ENCODE measurements around the gene MXD1.

Gene MXD1

DNA sequence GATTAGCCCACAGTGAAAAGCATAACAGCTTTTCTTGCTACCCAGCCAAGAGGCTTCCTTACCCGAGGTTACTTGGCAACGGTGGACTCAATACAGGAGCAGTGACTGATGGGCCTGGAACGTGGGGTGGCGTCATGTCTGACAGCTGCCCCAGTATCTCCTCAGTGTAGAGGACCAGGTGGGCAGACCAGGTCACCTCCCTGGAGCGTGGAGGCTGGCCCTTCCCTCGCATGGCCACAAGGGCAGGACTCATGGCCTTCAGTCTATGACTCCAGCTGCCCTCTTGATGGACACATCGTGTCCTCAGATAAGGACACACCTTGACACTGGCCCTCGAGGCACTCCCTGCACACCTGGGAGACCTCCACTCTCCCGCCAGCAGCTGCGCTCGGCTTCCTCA, 40.1 kb downstream of the MXD1 start:
- no peak for DNase-seq

DNA sequence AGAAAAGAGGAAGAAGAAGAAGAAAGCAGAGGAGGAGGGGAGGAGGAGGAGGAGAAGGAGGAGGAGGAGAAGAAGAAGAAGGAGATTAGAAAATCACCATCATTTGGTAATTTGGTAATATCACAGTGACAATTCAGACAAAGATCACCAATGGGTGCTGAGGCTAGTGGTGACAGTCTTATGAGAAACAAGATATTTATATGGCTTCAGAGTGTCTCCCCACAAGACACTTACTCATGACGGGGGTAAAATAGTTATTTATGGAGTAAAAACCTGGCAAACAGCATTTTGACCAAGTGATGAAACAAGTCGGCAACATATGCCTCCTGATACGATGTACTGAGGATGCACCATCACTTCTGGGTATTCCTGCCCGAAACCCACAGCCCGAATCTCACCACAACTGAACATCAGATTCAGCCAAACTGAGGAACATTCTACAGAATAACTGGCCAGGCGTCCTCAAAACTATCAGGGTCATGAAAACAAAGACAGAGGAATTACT, 41.6 kb downstream of the MXD1 start:
- no peak for DNase-seq

DNA sequence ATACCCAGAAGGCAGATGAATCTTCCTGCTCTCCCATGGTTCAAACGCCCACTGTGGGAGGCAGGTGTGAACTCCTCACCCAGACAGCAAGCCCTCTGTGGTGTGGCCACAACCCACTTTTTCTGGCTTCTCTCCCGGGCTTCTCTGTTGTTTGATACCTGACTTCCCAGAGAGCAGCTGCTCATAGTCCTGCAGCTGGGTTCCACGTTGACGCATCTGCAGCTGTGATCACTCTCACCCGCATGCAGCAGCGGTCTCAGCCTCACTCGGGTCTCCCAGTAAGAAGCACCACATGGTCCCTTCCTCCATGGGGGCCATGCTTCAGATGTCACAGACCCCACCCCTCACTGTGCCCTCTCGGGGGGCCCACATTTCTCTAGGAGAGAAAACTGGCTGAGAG, 43.1 kb downstream of the MXD1 start:
- peak; percentile 24 for DNase-seq

DNA sequence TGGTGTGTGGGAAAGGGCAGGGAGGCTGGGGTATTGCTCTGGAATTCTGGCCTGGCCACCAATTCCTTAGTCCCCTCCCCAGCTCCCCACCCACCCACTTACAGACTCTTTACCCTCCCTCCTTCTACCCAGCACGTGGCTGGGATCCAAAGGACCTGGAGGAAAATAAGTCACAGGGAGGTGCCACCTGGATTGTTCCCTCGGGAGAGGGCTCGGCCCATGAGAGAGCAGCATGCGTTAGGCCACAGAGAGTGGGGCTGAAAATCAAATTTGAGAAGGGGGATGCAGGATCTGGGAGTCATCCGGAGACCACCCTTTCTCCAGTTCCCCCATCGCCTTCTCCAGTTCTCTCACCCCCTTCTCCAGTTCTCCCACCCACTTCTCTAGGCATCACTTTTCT, 43.6 kb downstream of the MXD1 start:
- no peak for DNase-seq

DNA sequence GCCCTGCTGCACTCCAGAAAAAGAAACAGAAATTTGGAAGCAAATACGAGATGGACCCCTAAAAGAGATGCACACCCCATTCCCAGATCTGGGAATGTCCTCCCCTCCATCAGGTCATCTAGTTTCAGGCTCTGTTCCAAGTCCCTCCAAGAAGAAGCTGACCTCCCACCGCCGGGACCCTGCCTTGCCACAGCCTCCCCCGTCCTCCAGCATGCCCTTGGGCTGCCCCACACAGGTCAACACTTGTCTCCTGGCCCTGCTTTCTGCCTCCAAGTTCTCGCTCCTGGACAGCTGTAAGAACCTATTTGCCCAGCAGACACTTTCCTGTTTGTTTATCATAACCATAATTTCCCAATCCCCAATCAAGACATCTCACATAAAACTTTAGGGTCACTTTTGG, 44.5 kb downstream of the MXD1 start:
- no peak for DNase-seq

DNA sequence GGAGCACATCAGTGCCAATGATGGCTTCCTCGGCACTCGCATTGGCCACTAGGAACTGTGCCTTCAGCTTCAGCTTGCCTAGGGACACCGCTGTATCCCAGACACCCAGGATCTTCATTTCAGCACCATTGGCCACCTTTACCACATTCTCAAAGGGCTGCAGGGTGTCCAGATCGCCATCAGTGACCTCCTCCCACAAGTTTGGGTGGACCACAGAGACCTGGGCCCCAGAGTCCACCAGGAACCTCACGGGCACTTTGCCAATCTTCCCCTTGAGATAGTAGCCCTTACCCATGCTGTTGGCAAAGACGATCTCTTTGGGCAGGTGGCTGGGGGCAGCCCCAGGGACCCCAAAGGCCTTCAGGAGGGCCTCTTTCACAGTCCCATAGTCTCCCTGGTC, 45.9 kb downstream of the MXD1 start:
- DNase-seq = no peak

DNA sequence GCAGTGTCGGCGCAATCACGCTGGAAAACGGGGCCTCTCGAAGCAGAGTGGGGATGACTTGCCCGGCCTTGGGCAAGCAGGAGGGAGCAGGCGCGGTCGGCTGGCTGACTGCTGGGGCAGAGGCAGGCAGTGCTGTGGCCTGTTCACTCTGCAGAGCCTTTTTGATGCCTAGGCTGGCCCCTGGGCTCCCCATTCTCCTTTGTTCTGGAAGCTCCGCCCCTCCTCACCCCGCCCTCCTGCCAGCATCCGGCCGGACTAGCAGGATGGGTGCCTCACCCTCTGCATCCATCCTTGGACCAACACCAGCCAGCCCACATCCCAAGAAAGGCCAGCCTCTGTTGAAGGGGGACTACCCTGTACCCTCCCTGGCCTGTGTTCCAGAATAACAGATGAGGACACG, 46.6 kb downstream of the MXD1 start, which contains the start of gene ASPRV1:
ASPRV1 (minus strand) TSS at position 136 of the 400 bp plus-strand sequence. CDS start 195 bp downstream, outside the sequence.
- DNase-seq = no peak

DNA sequence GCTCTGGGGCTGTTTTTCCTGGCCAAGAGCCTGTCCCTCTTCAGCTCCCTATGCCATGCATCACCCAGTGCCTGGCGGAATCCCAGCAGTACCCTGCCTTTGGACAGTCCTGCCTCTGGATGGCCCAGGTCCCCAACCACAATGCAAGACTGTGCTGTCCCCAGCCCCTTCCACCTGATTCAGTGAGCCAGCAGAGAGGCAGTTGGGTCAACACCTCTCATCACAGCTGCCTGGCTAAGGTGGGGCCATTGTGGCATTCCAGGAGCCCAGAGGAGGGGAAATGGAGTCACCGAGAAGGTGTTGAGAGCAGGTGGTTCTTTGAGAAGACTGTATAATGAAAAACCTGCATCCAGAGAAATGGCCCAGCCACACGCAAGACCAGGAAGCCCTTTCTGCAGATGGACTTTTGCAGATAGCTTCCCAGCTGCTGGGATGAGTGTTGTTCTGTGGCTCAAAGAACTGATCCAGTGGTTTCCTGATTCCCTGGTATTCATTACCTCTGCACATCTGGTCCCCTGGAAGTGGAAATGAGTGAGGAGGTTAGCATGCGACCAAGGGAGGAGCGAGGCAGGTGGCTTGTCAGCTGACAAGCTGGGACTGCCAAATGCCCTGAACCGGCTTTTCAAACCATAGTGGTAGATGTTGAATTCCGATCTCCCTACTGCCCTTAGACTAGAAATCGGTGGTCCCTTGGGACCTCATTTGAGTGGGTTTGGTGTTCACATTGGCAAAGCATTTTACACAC, 48.2 kb downstream of the MXD1 start:
- no peak for DNase-seq

DNA sequence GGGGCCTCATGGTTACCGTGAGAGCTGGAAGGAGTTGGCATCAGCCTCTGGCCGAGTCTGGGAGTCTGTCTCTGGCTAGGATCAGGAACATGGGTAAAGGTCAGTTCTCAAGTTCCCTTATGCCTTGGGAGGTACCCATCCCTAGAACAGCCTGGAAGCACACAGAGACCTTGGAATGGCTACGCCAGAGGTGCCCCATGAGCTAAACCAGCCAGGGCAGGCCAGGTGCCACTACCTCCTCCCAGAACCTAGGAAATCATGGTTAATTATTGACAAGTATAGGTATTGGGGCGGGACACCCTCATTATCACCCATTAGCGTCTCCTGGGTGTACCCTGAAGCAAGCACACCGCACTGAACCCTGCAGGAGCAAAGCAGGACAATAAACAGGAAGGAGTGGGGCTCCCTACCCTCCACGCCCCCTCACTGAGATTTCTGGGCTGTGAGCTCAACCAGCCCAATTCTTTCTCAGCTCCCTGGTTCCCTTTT, 49.5 kb downstream of the MXD1 start:
- DNase-seq = no peak

DNA sequence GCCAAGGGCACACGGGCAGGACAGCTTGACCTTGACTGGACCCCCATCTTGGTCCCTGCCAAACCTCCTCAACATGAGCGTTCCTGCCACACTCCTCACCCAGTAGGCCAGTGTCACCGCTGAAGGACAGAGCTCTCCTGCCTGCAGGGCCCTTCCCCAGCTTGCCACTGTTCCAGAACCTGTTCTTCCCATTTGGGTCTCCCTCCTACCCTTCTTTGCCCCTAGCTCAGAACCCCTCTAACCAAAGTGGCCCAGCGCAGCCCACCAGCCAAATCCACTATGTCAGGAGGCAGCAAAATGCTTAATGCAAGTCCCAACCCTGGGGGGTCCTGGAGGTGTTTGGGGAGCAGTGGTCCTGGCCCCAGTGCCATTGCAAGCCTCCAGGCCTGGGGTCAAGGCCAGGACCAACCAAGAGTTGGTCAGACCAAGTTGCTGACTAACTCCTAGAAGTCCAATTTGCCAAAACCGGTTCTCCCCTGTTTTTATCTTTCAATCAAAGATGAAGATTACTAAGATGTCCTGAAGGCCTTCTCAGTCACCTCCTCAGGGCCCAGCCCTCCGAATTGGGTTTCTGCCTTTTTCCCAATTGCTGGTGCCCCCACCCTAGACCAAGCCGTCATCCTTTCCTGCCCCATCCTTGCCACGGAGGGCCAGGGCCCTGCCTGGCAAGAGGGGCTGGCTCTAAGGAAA, 51.0 kb downstream of the MXD1 start:
- DNase-seq = no peak

DNA sequence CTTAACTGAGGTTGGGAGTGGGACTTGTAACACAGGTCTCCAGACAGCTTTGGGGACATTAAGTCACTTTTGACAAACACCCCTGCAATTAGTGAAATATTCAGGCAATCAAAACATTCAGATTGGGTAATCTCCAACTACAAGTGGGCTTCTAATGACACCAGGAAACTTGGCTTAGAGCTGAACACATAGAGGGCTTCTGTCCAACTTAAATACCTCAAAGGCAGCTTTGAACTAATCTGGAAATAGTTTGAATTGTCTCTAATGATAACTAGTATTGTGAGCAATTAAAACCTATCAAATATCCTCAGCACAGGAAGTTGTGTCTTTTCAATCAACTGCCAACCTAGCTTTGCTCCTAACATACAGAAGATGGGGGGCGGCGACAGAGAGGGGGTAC, 51.6 kb downstream of the MXD1 start:
- no peak for DNase-seq

DNA sequence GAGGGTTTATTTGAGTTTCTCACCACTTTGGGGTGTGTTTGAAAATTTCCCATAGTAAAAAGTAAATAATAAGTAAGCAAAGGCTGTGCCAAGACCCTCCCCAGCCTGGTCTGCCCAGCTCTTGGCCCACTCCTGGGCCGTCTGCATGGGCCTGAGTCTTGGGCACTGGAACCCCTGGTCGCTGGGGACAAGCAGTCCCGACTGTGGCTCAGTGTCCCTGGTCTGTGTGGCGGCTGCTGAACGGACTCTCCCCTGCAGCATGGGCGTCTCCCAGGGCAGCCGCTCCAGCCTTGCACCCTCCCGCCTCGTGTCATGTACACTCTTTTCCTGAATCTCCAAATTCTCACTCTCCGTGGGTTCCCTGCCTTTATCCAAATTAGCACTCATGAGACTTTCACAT, 53.7 kb downstream of the MXD1 start:
- DNase-seq = no peak

DNA sequence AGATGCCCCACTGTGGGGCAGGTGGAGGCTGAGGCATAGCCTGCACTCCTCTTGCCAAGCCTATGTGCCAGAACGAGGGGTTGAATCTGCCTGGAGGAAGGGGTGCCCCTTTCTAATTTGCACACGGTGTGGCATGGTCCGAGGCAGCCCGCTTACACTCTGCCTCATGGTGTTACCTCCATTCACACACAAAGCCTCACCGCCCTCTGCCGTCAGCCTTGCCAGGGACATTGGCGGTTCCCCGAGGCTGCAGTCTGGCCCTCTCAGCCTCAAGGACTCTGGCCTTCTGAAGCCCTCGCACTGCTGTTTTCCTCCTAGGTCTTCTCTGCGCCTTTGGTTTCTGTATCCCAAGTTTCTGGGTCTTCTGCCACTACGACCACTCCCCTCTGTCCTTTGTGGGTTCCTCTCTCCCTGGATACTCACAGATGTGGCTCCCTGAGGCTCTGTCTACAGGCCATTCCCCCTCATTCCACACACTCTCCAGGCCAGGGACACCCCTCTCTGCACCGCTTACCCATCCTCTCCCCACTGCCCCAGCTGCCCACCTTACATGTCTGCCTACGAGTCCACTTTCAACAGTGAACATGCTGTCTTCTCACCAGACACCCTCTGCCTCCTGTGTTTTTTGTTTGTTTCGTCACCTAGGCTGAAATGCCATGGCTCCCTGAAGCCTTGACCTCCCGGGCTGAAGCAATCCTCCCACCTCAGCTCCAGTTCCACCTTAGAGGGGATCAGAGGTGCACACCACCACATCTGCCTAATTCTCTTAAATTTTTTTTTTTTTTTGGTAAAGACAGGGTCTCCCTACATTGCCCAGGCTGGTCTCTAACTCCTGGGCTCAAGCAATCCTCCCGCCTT, 54.4 kb downstream of the MXD1 start:
- no peak for DNase-seq

DNA sequence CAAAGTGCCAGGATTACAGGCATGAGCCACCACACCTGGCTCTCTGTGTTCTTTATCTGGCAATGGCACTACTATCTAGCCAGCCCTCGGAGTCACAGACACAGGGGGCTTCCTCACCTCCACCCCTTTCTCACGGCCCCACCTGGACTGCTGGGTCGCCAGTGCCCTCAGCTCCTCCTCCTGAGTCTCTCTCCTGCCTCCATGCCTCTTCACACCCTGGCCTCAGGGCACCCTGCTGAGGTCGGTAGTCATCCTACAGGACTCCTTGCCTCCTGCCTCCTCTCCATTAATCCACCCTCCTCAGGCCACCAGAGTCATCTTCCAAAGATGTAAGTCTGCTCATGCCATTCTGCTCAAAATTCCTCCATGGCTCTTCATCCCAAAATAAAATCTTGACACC, 55.1 kb downstream of the MXD1 start:
- no peak for DNase-seq

DNA sequence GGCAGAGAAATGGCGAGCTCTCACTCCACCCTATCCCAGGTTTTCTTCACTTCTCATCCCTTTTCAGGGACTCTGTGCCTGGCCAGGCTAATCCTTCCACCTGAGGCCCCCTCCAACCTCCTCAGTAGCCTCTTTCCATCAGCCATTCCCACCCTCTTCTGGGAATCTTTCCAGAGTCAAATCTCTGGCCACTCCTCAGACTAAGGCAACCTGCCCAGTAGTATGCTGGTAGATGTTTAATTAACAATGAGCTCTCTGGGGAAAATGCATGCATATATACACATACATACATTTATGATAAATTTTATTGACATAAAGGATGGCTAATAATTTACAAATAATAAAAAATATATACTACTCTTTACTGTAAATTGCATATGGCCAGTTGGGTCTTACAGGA, 57.9 kb downstream of the MXD1 start:
- no peak for DNase-seq

DNA sequence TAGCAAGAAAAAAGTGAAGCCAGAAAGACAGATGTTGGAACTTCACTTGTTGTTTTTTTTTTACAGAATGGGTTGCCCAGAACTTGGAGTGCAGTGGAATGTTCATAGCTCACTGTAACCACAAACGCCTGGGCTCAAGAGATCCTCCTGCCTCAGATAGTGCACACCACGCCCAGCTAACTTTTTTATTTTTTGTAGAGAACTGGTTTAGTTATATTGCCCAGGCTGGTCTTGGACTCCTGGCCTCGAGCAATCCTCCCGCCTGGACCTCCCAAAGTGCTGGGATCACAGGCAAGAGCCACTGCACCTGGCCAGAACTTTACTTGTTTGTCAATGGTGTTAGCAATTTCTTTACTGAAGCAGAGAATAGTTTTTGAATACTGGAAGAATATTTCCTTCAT, 58.4 kb downstream of the MXD1 start:
- DNase-seq = no peak

DNA sequence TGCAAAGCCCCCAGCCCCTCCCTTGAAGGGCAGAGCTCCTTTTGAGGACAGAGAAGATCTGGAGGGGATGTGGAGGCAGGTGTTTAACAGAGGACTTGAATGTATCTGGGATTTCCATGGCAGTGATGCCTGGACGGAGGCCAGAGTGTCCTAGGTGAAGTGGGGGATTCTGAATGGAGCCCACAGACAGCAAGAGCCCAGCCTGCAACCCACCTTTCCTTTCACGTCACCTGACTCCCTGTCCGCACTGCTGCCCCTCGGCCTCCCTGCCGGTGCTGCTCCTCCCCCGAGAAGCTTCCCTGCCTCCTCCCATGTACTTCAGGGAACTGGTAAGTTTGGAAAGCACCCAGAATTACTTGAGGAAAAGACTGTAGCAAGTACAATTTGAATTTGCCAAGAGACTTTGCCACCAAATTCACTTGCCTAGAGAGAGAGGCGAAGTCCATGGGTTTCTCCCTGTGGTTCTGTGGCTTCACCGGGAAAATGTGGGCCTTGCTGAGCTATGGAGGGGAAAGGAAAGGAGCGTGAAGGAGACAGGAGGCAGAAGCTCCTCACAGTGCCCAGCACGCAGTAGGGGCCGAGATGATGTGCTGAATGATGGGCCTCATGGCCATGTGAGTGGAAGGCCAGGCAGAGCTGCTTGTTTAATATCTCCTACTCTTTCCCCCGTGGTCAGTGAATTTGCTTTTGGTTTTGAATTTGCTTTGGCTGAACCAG, 60.4 kb downstream of the MXD1 start:
- DNase-seq = no peak

DNA sequence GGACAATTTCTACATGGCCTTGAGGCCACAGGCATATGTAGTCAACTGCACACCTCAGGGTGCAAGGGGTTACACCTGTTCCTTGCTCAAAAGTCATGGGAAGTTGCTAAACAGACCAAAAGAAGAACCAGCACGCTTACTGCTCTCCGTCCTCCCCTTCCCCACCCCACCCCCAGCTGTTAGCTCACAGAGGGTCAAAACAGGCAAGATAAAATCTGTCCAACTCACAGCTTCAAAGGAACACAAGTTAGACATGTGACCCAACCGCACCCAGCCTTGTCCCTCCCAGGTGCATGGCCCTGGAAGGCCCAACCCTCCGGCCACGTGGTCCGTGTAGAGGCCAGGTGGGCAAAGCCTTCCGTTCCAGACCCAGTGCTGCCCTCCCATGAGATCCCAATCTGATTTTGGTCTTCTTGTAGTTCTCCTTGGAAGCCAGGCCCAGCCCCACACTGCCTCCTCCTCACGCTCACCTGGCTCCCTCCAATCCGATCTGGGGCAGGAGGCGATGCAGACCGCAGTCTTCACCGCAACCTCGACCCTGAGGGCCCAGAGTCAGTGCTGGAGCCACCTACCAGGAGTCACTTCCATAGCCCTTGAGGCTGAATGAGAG, 61.0 kb downstream of the MXD1 start:
- DNase-seq = no peak

DNA sequence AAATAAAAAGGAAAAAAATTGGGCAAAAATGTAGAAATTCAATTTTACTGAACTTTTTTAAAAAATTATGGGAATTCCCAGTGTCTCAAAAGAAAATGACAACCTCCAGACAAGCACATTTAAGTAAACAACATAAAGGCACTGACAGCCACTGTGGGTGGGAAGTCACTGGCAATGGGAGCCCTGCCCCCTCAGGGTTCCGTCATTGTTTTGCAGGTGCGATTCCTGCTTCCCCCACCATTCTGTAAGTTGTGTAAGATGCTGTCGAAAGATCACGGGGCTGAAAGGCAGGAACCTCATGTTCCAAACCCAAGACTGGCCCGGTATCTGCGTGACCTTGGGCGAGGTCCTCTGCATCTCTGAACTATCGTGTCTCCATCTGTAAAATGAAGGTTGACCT, 62.3 kb downstream of the MXD1 start:
- DNase-seq = no peak

DNA sequence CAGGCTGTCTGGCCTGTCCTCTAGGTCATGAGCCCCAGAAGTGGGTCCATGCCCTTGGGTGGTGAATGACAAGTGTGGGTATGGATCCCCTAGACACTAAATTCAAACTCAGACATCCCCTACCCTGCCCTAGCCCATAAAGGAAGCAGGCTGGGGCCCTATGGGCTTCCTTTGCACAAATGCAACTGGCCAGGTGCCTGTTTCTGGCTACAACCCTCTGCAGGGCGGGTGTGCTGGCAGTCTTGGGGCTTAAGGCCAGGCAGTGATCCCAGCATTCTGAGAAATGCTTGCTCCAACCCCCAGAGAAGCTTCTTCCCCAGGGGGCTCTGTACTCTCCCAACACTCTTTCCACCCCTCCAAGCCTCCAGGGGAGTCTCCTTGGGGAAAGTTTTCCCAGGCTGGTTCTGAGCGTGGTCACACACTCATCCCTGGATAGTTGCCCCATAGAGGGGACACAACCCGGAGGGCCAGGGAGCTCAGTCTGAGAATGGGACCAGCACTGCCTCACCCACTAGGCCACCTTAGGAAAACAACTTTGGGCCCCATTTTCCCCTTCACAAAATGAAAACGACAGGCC, 63.1 kb downstream of the MXD1 start:
- no peak for DNase-seq

DNA sequence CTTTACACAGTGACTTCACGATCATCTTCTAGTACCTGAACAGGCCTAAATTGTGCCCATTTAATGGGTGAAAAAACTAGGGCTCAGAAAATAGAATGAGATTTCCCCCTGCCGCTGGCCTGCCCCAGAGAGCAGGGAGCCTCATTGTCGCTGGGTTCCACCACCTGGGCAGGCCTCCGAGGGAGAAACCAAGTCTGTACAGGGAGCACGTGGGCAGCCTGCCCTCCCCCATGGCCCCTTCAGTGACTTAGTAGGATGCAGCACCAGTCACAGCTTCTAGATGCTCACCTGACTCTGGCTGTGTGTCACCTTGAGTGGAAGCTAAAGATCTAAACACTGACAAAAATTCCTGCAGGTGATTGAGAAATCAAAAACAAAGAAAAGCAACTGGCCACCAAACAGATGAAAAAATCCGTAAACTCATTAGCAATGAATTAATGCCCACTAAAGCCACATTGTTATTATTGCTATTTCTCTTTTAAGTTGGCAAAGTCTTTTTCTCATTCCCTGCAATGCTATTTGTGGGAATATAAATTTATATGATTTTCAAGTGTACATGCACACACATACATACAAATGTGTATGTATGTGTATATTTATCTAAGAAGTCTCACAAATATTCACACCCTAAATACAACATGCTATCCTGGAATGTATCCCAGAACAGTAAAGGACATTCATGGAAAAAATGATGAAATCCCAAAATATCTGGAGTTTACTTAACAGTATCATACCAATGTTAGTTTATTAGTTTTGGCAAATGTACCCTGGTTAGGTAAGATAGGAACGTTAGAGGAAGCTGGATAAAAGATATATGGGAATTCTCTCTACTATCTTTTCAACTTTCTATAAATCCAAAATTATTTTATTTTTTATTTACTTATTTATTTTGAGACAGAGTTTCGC, 65.2 kb downstream of the MXD1 start:
- no peak for DNase-seq
